Neutrophil (primary cell): ENCODE results near the gene ZC3H13.
A peak's percentile ranks its signal among the peaks of the same experiment; 100 is the strongest.

Experiments
- H3K27ac ChIP-seq: fragments of 200-600 bp; sonication (generic); 2 replicates; pipeline ENCODE4 v1.5.1; 2016; ENCODE audit warnings: mild to moderate bottlenecking, moderate library complexity
- H3K27me3 ChIP-seq: fragments of 200-600 bp; sonication (generic); 2 replicates; pipeline ENCODE4 v1.6.0; 2016; ENCODE audit warnings: mild to moderate bottlenecking
- H3K36me3 ChIP-seq: fragments of 200-600 bp; sonication (generic); 2 replicates; pipeline ENCODE4 v1.5.1; 2017
- H3K4me1 ChIP-seq, 2 experiments: fragments of 200-600 bp in 1 of 2; sonication (generic) in 1 of 2; 1 replicate in 1 of 2; 2 replicates in 1 of 2; pipeline versions ENCODE4 v1.5.1 to v1.6.1; 2013 to 2016; ENCODE audit warnings: low read depth in 1 of 2, low read length in 1 of 2, mild to moderate bottlenecking in 1 of 2, moderate library complexity in 1 of 2; ENCODE audit not compliant: control insufficient read depth in 1 of 2, insufficient read depth in 1 of 2
- H3K4me3 ChIP-seq, 2 experiments: fragments of 200-600 bp in 1 of 2; sonication (generic) in 1 of 2; 1 replicate in 1 of 2; 2 replicates in 1 of 2; pipeline ENCODE4 v1.5.1; 2013 to 2016; ENCODE audit warnings: low read depth in 1 of 2, low read length in 1 of 2, mild to moderate bottlenecking in 1 of 2, moderate library complexity in 1 of 2
- H3K9me3 ChIP-seq: fragments of 200-600 bp; sonication (generic); 2 replicates; pipeline ENCODE4 v1.5.1; 2016
- CTCF ChIP-seq: fragments of 200-600 bp; sonication (generic); IDR thresholded peaks from 2 replicates; pipeline ENCODE4 v1.5.1; 2016; ENCODE audit warnings: antibody characterized with exemption

The ZC3H13 gene

GRCh38 chr13:45941261-45941660 is 111.3 kb downstream of the ZC3H13 start:
- no peaks in the 10 kb centered on the region for H3K27me3 ChIP-seq
- no peaks in the 10 kb centered on the region for H3K36me3 ChIP-seq
- no peak for TF ChIP-seq CTCF
- peak overlapping the region; percentile 81 for H3K27ac ChIP-seq
- peak overlapping the region in 1 of 2 experiments; percentile 19 for H3K4me3 ChIP-seq
- peaks cover 20 to 27% of the 10 kb centered on the region in 2 experiments for H3K4me1 ChIP-seq
- no peaks in the 10 kb centered on the region for H3K9me3 ChIP-seq

- no peak overlapping the region for H3K4me3 ChIP-seq
- no peak for TF ChIP-seq CTCF
- no peaks in the 10 kb centered on the region for H3K27me3 ChIP-seq
- H3K9me3 ChIP-seq: no peaks in the 10 kb centered on the region
- peaks cover 20 to 27% of the 10 kb centered on the region in 2 experiments for H3K4me1 ChIP-seq
- H3K27ac ChIP-seq: peak overlapping the region; percentile 2
- no peaks in the 10 kb centered on the region for H3K36me3 ChIP-seq
Observed at GRCh38 chr13:45940061-45940460, 112.5 kb downstream of the ZC3H13 start.

- H3K4me1 ChIP-seq: peaks cover 30 to 36% of the 10 kb centered on the region in 2 experiments
- no peak overlapping the region for H3K27ac ChIP-seq
- TF ChIP-seq CTCF: no peak
- H3K9me3 ChIP-seq: no peaks in the 10 kb centered on the region
- no peaks in the 10 kb centered on the region for H3K27me3 ChIP-seq
- no peak overlapping the region for H3K4me3 ChIP-seq
- H3K36me3 ChIP-seq: no peaks in the 10 kb centered on the region
Observed at GRCh38 chr13:45936621-45937020, 115.9 kb downstream of the ZC3H13 start.

- Histone ChIP-seq H3K4me1 (peaks cover 30 to 34% of the 10 kb centered on the region in 2 experiments), H3K4me3 (no peak overlapping the region), H3K36me3 (no peaks in the 10 kb centered on the region), H3K27me3 (no peaks in the 10 kb centered on the region), H3K9me3 (no peaks in the 10 kb centered on the region), H3K27ac (peak overlapping the region; percentile 99)
- TF ChIP-seq CTCF: no peak
Observed at GRCh38 chr13:45934283-45934682, 118.3 kb downstream of the ZC3H13 start.

GRCh38 chr13:45933203-45933908 is 119.2 kb downstream of the ZC3H13 start:
- no peaks in the 10 kb centered on the region for H3K36me3 ChIP-seq
- no peaks in the 10 kb centered on the region for H3K9me3 ChIP-seq
- H3K4me3 ChIP-seq: peak overlapping the region; percentile 7 to 51
- H3K27ac ChIP-seq: peak overlapping the region; percentile 99
- no peaks in the 10 kb centered on the region for H3K27me3 ChIP-seq
- H3K4me1 ChIP-seq: peaks cover 30 to 34% of the 10 kb centered on the region in 2 experiments
- no peak for TF ChIP-seq CTCF
